Fibroblast of skin of left quadriceps (primary cell): ENCODE data around the gene S100A1.
"Not testable (repeated sequence)": the region's sequence is repeated elsewhere in the genome, so short reads cannot be mapped to it uniquely, and the experiment has no call there.

Source experiments
- DNase-seq, 2 experiments: peaks; one replicate each; pipeline ENCODE4 v3.0.0-alpha.2; 2013; ENCODE audit warnings: low read depth in 2 of 2

S100A1 gene

GRCh38 chr1:153655333-153655732, 27.1 kb downstream of the S100A1 start:
- no peak for DNase-seq

- peak; percentile 67 to 73 for DNase-seq
These were observed 30.4 kb downstream of the S100A1 start, which contains the start of gene SNAPIN for GRCh38 chr1:153658400-153659174. Gene SNAPIN (plus strand): TSS chr1:153658703. CDS start chr1:153658744, 41 bp downstream.

GRCh38 chr1:153659175-153659534, 30.9 kb downstream of the S100A1 start:
- no peak for DNase-seq

DNA sequence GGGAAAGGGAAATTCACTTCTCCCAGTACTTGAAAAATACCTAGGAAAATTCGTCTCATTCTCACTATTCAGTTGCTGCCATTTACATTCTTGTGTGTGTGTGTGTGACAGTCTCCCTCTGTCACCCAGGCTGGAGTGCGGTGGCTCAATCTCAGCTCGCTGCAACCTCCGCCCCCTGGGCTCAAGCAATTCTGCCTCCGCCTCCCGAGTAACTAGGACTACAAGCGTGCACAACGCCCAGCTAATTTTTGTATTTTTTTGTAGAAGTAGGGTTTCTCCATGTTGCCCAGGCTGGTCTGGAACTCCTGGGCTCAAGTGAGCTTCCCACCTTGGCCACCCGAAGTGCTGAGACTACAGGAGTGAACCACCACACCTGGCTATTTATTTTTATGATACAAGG, 31.4 kb downstream of the S100A1 start:
- no peak for DNase-seq

DNA sequence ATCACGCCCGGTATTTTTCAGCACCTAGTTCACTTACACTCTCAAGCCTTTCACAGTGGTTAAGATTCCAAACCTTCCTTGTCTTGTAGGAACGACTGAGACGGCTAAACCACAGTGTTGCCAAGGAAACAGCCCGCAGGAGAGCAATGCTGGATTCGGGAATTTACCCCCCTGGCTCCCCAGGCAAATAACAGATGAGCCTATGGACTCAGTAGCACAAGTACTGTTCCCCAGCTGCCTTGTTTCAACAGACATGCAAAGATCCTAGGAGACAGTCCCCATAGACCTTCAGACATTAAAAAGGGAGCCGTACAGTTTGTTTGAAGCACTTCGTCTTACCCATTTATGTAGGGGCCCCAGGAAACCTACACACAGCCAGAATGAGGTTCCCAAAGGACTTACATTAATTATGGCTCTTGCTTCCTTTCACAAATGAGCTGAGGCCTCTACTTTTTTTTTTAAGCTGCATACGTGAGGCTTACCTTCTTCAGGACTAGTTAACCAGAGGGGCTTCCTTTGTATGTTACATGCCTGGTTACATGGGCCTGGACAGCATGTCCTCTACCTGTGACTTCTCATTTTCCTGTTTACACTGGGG, 33.0 kb downstream of the S100A1 start:
- DNase-seq, result no peak

GRCh38 chr1:153662269-153662668, 34.0 kb downstream of the S100A1 start:
- DNase-seq, result no peak

- DNase-seq, result no peak
These were observed 35.0 kb downstream of the S100A1 start for GRCh38 chr1:153663211-153663610.

DNA sequence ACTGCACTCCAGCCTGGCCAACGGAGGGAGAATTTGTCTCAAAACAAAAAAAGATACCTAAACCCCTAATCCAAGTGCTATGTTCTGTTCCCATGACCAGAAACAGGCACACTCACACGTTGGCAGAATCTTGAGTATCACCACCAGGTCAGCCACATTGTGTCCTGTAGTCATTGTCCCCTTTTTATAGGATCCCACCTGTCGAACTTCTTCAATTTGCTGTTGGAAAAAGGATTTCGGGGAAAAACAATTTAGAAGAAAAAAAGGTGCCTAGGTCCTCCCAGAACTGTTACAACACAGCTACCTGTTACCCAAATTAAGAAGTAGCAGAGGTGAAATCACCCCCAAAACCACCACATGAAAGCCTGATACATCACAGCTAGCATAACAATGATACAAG, 39.2 kb downstream of the S100A1 start:
- DNase-seq, result no peak

DNA sequence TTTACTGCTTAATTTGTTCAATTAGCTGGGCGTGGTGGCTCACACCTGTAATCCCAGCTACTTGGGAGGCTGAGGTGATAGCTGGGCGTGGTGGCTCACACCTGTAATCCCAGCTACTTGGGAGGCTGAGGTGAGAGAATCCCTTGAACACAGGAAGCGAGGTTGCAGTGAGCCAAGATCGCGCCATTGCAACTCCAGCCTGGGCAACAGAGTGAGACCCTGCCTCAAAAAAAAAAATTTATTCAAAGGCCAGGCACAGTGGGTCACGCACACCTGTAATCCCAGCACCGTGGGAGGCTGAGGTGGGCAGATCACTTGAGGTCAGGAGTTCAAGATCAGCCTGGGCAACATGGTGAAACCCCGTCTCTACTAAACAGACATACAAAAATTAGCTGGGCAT, 40.4 kb downstream of the S100A1 start:
- not testable (repeated sequence) for DNase-seq

DNA sequence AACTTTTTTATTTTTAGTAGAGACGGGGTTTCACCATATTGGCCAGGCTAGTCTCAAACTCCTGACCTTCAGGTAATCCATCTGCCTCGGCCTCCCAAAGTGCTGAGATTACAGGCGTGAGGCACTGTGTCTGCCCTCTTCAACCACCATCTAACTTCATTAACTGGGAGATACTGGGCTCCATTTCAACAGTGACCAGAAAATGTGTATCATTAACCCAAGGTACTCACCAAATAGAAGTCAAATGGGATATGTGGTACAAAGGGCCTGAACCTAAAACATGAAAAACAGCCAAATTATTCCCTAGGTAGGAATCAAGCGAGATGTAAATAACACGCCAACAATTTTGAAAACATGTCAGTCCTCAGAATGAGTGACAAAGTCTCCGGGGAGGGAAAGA, 41.4 kb downstream of the S100A1 start:
- DNase-seq, result no peak

DNA sequence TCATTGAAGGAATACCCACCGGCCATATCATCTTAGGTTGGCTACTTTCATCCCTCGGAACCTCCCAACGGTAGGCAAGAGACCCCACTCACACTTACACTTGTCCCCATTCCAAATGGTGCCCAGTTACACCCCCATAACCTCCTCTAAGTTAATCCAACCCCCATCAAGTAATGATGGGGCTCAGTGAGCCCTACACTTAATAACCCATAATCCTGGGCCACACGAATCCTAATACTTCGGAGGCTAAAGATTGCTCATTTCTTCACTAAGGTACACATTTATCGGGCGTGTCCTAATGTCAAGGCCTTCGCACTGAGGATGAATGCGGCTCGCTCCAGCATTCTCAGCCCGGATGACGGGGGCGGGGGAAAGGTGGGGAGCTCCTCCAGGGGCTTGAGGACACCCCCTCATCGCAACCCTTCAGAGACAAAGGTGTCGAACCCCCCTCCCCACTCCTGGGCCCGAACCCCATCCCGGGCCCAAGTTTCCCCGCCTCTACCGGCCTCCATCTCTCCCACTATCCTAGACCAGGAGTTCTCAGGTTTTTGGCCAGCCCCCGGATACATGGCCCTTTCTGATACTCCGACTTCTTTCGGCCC, 42.1 kb downstream of the S100A1 start:
- no peak for DNase-seq

DNA sequence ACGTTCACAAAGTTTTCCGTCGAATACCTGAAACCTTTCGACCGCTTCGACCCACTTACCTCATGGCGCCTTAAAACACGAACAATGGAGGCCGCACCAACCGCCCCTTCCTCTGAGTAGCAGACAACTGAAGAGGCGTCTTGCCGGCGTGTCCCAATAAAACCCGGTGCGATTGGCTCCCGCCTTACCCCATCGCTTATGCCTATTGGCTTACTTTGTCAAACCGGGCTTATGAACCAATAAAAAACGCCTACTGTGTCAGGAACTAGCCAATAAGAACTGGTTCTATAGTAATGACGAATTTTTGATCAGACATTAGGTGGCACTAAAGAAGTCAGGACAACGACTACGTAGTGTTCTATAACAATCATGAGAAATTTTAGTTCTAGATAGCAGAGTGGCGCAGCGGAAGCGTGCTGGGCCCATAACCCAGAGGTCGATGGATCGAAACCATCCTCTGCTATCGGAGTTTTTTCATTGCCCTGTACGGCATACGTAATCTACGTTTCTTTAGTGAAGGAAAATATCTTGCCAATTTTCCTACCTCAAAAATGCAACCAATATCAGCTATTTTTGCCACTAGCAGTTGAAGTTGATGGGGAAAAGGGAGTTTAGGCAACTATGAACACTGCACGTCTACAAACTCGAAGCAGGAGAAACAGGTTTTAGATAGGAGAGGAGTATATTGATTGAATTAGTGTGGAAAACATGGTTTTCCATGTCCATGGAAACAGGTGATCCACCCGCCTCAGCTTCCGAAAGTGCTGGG, 42.8 kb downstream of the S100A1 start, which contains the start of gene ILF2:
ILF2 (minus strand) TSS at position 135 of the 769 bp plus-strand sequence; CDS start at position 64, 71 bp downstream.
- peak; percentile 100 for DNase-seq

DNA sequence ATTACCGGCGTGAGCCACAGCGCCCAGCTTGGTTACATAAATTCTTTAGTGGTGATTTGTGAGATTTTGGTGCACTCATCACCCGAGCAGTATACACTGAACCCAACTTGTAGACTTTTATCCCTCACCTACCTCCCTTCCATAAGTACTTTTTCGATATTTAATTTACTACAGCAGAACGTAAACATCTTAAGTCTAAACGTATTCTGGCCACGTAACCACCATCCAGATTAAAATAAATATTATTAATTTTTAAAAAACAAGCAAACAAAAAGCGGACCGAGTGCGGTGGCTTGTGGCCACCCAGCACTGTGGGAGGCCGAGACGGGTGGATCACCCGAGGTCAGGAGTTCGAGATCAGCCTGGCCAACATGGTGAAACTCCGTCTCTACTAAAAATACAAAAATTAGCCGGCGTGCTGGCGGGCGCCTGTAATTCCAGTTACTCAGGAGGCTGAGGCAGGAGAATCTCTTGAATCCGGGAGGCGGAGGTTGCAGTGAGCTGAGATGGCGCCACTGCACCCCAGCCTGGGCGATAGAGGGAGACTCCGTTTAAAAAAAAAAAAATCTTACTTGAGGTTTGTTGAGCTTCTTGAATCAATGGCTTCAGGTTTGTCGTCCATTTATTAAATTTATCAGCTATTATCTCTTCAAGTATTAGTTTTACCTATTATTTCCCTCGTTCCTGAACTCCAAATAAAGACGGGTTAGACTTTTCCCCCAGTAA, 43.6 kb downstream of the S100A1 start:
- DNase-seq, result not testable (repeated sequence)

GRCh38 chr1:153673511-153673910, 45.3 kb downstream of the S100A1 start:
- no peak for DNase-seq

GRCh38 chr1:153677718-153678518, 49.7 kb downstream of the S100A1 start:
- DNase-seq, result no peak

DNA sequence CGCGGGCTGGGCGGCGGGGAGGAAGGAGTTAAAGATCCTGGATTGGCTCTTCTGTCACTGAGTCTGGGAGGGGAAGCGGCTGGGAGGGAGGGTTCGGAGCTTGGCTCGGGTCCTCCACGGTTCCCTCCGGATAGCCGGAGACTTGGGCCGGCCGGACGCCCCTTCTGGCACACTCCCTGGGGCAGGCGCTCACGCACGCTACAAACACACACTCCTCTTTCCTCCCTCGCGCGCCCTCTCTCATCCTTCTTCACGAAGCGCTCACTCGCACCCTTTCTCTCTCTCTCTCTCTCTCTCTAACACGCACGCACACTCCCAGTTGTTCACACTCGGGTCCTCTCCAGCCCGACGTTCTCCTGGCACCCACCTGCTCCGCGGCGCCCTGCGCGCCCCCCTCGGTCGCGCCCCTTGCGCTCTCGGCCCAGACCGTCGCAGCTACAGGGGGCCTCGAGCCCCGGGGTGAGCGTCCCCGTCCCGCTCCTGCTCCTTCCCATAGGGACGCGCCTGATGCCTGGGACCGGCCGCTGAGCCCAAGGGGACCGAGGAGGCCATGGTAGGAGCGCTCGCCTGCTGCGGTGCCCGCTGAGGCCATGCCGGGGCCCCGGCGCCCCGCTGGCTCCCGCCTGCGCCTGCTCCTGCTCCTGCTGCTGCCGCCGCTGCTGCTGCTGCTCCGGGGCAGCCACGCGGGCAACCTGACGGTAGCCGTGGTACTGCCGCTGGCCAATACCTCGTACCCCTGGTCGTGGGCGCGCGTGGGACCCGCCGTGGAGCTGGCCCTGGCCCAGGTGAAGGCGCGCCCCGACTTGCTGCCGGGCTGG, 50.5 kb downstream of the S100A1 start, which contains the start of gene NPR1:
NPR1 (plus strand) TSS at position 170 of the 818 bp plus-strand sequence; CDS start at position 591, 421 bp downstream.
- DNase-seq, result no peak

DNA sequence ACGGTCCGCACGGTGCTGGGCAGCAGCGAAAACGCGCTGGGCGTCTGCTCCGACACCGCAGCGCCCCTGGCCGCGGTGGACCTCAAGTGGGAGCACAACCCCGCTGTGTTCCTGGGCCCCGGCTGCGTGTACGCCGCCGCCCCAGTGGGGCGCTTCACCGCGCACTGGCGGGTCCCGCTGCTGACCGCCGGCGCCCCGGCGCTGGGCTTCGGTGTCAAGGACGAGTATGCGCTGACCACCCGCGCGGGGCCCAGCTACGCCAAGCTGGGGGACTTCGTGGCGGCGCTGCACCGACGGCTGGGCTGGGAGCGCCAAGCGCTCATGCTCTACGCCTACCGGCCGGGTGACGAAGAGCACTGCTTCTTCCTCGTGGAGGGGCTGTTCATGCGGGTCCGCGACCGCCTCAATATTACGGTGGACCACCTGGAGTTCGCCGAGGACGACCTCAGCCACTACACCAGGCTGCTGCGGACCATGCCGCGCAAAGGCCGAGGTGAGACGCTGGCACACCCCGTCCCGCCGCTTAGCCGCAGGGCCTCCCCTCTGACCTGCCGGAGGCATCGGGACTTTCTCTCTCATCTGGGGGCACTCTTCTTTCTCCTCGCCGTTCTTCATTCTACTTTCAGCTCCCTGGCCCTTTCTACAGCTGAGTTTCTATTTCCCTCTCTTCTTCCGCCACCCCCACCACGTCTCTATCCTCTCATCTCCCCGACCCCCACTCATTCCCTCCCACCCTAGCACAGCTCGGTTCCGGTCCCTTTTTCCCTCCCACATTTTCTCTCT, 51.3 kb downstream of the S100A1 start:
- no peak for DNase-seq

- DNase-seq, result no peak
These were observed 51.8 kb downstream of the S100A1 start for GRCh38 chr1:153680120-153680403.
